ENCODE results near the gene PSMC1.

Gene PSMC1

DNA sequence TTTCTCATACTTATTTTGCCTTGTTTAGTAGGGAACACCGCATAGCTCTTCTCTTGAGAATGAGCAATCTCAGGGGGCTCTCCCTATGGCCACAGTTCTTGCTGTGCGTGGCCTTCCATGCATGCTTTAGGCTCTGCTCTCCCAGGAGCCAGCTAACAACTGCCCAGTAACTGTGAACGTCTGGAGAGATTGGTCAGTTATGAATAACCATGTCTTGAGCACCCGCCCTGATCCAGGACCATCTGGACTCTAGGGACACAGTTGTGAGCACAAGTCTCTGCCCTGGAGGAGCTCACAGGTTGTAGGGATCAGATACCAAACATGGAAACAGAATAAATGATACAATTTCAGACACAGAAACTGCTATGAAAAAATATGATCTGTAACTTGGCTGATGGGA lies 12.1 kb downstream of the PSMC1 start:
- H3K4me1 ChIP-seq (ENCODE audit: low read length) = peaks cover 13% of the 10 kb centered on the region
- no peak overlapping the region for H3K27ac ChIP-seq (ENCODE audit: low read length)
- H3K9me2 ChIP-seq (replicated peaks; ENCODE audit: insufficient read depth, low read length) = no peaks in the 10 kb centered on the region
- TF ChIP-seq, protein P1, sequence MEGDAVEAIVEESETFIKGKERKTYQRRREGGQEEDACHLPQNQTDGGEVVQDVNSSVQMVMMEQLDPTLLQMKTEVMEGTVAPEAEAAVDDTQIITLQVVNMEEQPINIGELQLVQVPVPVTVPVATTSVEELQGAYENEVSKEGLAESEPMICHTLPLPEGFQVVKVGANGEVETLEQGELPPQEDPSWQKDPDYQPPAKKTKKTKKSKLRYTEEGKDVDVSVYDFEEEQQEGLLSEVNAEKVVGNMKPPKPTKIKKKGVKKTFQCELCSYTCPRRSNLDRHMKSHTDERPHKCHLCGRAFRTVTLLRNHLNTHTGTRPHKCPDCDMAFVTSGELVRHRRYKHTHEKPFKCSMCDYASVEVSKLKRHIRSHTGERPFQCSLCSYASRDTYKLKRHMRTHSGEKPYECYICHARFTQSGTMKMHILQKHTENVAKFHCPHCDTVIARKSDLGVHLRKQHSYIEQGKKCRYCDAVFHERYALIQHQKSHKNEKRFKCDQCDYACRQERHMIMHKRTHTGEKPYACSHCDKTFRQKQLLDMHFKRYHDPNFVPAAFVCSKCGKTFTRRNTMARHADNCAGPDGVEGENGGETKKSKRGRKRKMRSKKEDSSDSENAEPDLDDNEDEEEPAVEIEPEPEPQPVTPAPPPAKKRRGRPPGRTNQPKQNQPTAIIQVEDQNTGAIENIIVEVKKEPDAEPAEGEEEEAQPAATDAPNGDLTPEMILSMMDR (IDR thresholded peaks at IDR 0.05; ENCODE audit: low read length) = no peak
- TF ChIP-seq EZH2 (optimal IDR thresholded peaks at IDR 0.05; ENCODE audit: low read depth, low read length) (no peak), EZH2phosphoT487 (IDR thresholded peaks at IDR 0.05; ENCODE audit: low read length) (no peak)
- 0 out of 2 replicates have a peak, but pooled peaks cover 4% of the 10 kb centered on the region for H3K79me2 ChIP-seq (ENCODE audit: low read length)
- no peak for DNase-seq
- no peak overlapping the region for H3K4me2 ChIP-seq (ENCODE audit: low read depth, low read length)
- H4K20me1 ChIP-seq (ENCODE audit: insufficient read depth, low read length) = no peaks in the 10 kb centered on the region
- no peak overlapping the region for H3K9ac ChIP-seq (ENCODE audit: low read length)
- H3K4me3 ChIP-seq (ENCODE audit: low read length) = no peak overlapping the region
- H3K27me3 ChIP-seq (replicated peaks; ENCODE audit: insufficient read depth, low read length) = no peaks in the 10 kb centered on the region
- peaks cover 11% of the 10 kb centered on the region for H3F3A ChIP-seq (ENCODE audit: insufficient read depth, low read length)
- H3K9me3 ChIP-seq (replicated peaks; ENCODE audit: insufficient read depth, low read length) = no peaks in the 10 kb centered on the region
- H3K36me3 ChIP-seq (replicated peaks; ENCODE audit: insufficient read depth, low read length) = no peaks in the 10 kb centered on the region; the same call in 1 of the 2 replicates
- no peak overlapping the region for H2AFZ ChIP-seq (ENCODE audit: low read length)

DNA sequence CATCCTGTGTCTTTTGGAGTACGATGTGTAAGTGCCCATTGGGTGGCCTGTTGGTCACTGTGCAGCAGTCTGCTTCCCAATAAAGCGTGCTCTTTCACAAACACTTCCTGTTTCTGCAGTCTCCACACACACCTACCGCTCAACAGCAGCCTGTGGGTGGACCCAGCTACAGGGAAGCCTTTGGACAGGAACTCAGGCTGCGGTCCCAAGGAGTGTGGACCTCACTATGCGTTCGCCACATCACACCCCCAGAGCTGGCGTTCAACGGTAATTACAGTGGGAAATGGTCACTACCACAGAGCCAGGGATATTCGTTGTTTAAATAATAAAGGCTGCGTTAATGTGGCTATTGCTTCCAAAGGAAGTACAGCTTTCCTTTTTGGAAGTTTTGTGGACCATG lies 16.2 kb downstream of the PSMC1 start:
- no peaks in the 10 kb centered on the region; the same call in 1 of the 2 replicates for H3K36me3 ChIP-seq (replicated peaks; ENCODE audit: insufficient read depth, low read length)

DNA sequence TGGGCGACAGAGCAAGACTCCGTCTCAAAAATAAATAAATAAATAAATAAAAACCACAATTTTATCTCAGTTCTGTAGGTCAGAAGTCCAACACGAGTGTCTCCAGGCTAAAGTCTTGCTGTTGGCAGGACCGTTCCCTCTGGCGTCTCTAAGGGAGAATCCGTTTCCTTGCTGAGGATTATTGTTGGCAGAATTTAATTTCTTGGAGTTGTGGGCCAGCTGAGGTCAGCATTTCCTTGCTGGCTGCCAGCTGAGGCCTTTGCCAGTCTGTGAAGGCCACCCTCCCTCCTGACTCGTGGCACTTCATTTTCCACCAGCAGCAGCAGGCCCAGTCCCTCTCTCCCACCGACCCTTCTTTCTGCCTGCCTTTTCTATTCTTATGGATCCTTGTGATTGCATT lies 17.2 kb downstream of the PSMC1 start:
- Histone ChIP-seq H4K20me1 (ENCODE audit: insufficient read depth, low read length) (no peaks in the 10 kb centered on the region), H3K79me2 (ENCODE audit: low read length) (no peaks in the 10 kb centered on the region), H3K4me3 (ENCODE audit: low read length) (no peak overlapping the region), H3K4me2 (ENCODE audit: low read depth, low read length) (no peak overlapping the region), H3K27ac (ENCODE audit: low read length) (no peak overlapping the region), H3K9me2 (replicated peaks; ENCODE audit: insufficient read depth, low read length) (no peaks in the 10 kb centered on the region), H3K36me3 (replicated peaks; ENCODE audit: insufficient read depth, low read length) (no peaks in the 10 kb centered on the region; the same call in 1 of the 2 replicates), H3K9me3 (replicated peaks; ENCODE audit: insufficient read depth, low read length) (no peaks in the 10 kb centered on the region), H3K4me1 (ENCODE audit: low read length) (no peaks in the 10 kb centered on the region), H3K9ac (ENCODE audit: low read length) (no peak overlapping the region), H3F3A (ENCODE audit: insufficient read depth, low read length) (no peaks in the 10 kb centered on the region), H3K27me3 (replicated peaks; ENCODE audit: insufficient read depth, low read length) (no peaks in the 10 kb centered on the region), H2AFZ (ENCODE audit: low read length) (no peak overlapping the region)
- TF ChIP-seq, protein P1 (IDR thresholded peaks at IDR 0.05; ENCODE audit: low read length) = no peak
- no peak for TF ChIP-seq EZH2phosphoT487 (IDR thresholded peaks at IDR 0.05; ENCODE audit: low read length)
- no peak for DNase-seq

More for the DNA sequence above, 16.2 kb downstream of the PSMC1 start:
- Histone ChIP-seq H3F3A (ENCODE audit: insufficient read depth, low read length) (no peaks in the 10 kb centered on the region), H3K9me2 (replicated peaks; ENCODE audit: insufficient read depth, low read length) (no peaks in the 10 kb centered on the region), H3K79me2 (ENCODE audit: low read length) (no peaks in the 10 kb centered on the region), H2AFZ (ENCODE audit: low read length) (no peak overlapping the region), H3K4me2 (ENCODE audit: low read depth, low read length) (no peak overlapping the region), H3K4me1 (ENCODE audit: low read length) (no peaks in the 10 kb centered on the region), H3K9me3 (replicated peaks; ENCODE audit: insufficient read depth, low read length) (no peaks in the 10 kb centered on the region), H3K27me3 (replicated peaks; ENCODE audit: insufficient read depth, low read length) (no peaks in the 10 kb centered on the region), H3K4me3 (ENCODE audit: low read length) (no peak overlapping the region), H4K20me1 (ENCODE audit: insufficient read depth, low read length) (no peaks in the 10 kb centered on the region), H3K27ac (ENCODE audit: low read length) (no peak overlapping the region), H3K9ac (ENCODE audit: low read length) (no peak overlapping the region)
- TF ChIP-seq, protein P1 (IDR thresholded peaks at IDR 0.05; ENCODE audit: low read length) = no peak
- no peak for TF ChIP-seq EZH2phosphoT487 (IDR thresholded peaks at IDR 0.05; ENCODE audit: low read length)
- no peak for TF ChIP-seq EZH2 (optimal IDR thresholded peaks at IDR 0.05; ENCODE audit: low read depth, low read length)
- no peak for DNase-seq
